Measurements from ENCODE around the gene ZNF304.

DNA sequence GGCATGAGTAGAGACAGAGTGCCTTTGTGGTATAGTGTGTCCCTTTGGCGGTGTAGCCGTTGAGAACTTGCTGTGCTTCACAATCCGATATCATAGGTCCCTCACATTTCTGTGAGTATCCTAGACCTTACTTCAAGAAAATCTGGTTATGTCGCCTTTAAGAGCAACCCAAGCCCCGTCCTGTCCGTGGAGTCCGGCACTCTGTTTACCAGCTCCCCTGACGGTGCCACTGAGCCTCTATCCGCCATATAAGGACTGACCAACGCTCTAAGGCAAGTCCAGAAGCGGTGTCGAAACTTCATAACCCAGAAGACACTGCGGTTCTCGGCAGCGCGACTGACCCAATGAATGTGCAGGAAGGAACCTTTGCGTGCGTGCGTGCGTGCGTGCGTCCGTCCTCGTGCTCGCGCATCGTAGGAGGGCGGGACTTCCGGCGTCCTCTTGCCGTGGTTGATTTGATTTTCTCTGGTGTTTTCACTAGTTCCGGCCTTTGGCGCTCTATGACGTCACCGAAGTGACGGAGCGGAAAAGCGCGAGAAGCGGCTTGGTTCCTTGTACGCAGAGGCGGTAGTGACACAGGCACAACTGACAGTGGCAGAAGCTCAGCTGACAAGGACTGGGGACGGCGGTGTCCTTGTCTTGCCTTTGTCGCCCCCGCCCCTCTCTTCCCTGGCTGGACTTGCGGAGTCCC, 12.1 kb downstream of the ZNF304 start, which contains the start of the genes TRAPPC2B and ZNF547:
- no peak for TF ChIP-seq CTCF (conservative IDR thresholded peaks at IDR 0.05; ENCODE audit: low read depth, low read length)
- TF ChIP-seq EZH2phosphoT487 (IDR thresholded peaks at IDR 0.05; ENCODE audit: borderline replicate concordance, low read length): no peak

Data from PC-3 (cell line).